Suppressor macrophage treated with lipopolysaccharide for 1 hour (primary cell): Measurements from ENCODE around the gene TRIM24.

ENCODE experiments used
- DNase-seq, 3 donors: peaks; one replicate each; pipeline ENCODE4 v3.0.0-alpha.2; 2020 to 2022

TRIM24 gene

GRCh38 chr7:138630059-138630610, 170.1 kb downstream of the TRIM24 start:
- no peak for DNase-seq

GRCh38 chr7:138632384-138632783, 172.3 kb downstream of the TRIM24 start:
- DNase-seq: no peak

GRCh38 chr7:138632826-138633602, 173.0 kb downstream of the TRIM24 start:
- no peak for DNase-seq
